Lung (tissue), 12 donors: ENCODE measurements around the gene KRTCAP2. TPM values are rescaled to one million over a fixed set of nuclear protein-coding genes. Genes with fewer than 3 reads are reported as not detected.
"Not testable (repeated sequence)": the region's sequence is repeated elsewhere in the genome, so short reads cannot be mapped to it uniquely, and the experiment has no call there.

ENCODE experiments used
- ATAC-seq: fragments of 200-7000 bp; cut with Tn5 transposase; one replicate; pipeline ENCODE4 v1.9.1; 2020; ENCODE audit warnings: moderate number of reproducible peaks; ENCODE audit not compliant: insufficient read depth, low FRiP score
- DNase-seq, 3 donors: peaks; one replicate each; pipeline ENCODE4 v3.0.0-alpha.2; 2013 to 2017
- H3K27ac ChIP-seq, 2 donors: one replicate each; pipeline ENCODE4 v1.5.1; 2013; ENCODE audit warnings: mild to moderate bottlenecking in 2 of 2, moderate library complexity in 2 of 2, control low read depth in 1 of 2, inconsistent platforms in 1 of 2, low read depth in 1 of 2, low read length in 1 of 2
- H3K27me3 ChIP-seq, 3 donors: one replicate each; pipeline ENCODE4 v1.5.1; 2013; ENCODE audit warnings: low read length in 2 of 3; ENCODE audit not compliant: control insufficient read depth in 3 of 3, insufficient read depth in 3 of 3
- H3K36me3 ChIP-seq, 4 donors: one replicate each; pipeline ENCODE4 v1.5.1; 2013; ENCODE audit warnings: low read length in 4 of 4, mild to moderate bottlenecking in 1 of 4, moderate library complexity in 1 of 4; ENCODE audit not compliant: control insufficient read depth in 4 of 4, insufficient read depth in 4 of 4
- H3K4me1 ChIP-seq, 5 donors: one replicate each; pipeline ENCODE4 v1.5.1; 2013; ENCODE audit warnings: low read length in 5 of 5, mild to moderate bottlenecking in 2 of 5, moderate library complexity in 1 of 5; ENCODE audit not compliant: control insufficient read depth in 5 of 5, insufficient read depth in 5 of 5
- H3K4me3 ChIP-seq: one replicate; pipeline ENCODE4 v1.5.1; 2013; ENCODE audit warnings: mild to moderate bottlenecking, control low read depth, moderate library complexity
- H3K9ac ChIP-seq, 2 donors: one replicate each; pipeline ENCODE4 v1.5.1; 2013; ENCODE audit warnings: low read length in 2 of 2, control low read depth in 1 of 2; ENCODE audit not compliant: insufficient read depth in 1 of 2
- H3K9me3 ChIP-seq, 4 donors: one replicate each; pipeline ENCODE4 v1.5.1; 2013; ENCODE audit warnings: low read length in 3 of 4, mild to moderate bottlenecking in 1 of 4, moderate library complexity in 1 of 4; ENCODE audit not compliant: control insufficient read depth in 4 of 4, insufficient read depth in 3 of 4
- WGBS, 2 donors: extraction: QIAGEN DNeasy Blood & Tissue Kit; methylation state at CpG; one replicate each; pipeline ENCODE4 v1.1.7; 2013; 5-methylcytosine and 5-hydroxymethylcytosine counted together
- polyA plus RNA-seq, 2 donors: library from polyadenylated mRNA; stranded (reverse); fragments of 200-250 nt; gene quantifications; one replicate each; pipeline ENCODE4 v1.2.1, GENCODE V29; 2013
- total RNA-seq, 2 donors: library from RNA; depleted of rRNA in 1 of 2; stranded (reverse); fragments of >200 nt in 1 of 2; gene quantifications; one replicate each; pipeline ENCODE4 v1.2.1, GENCODE V29; 2014 to 2021
- TF ChIP-seq, protein P1 (sequence below): IDR thresholded peaks from 2 replicates; pipeline ENCODE4 v1.5.1; 2012; ENCODE audit warnings: mild to moderate bottlenecking; ENCODE audit errors: control extremely low read depth, extremely low read depth
- donor health status: control.
- donor health status: control.
- donor health status: Bipolar disorder and iron deficiency.
- donor health status: healthy.
- donor health status: DM: yes; HTN: yes; CAD: no.

The KRTCAP2 gene
- total and polyA plus RNA-seq, 4 donors = 58.2 to 592 (median 190) TPM

DNA sequence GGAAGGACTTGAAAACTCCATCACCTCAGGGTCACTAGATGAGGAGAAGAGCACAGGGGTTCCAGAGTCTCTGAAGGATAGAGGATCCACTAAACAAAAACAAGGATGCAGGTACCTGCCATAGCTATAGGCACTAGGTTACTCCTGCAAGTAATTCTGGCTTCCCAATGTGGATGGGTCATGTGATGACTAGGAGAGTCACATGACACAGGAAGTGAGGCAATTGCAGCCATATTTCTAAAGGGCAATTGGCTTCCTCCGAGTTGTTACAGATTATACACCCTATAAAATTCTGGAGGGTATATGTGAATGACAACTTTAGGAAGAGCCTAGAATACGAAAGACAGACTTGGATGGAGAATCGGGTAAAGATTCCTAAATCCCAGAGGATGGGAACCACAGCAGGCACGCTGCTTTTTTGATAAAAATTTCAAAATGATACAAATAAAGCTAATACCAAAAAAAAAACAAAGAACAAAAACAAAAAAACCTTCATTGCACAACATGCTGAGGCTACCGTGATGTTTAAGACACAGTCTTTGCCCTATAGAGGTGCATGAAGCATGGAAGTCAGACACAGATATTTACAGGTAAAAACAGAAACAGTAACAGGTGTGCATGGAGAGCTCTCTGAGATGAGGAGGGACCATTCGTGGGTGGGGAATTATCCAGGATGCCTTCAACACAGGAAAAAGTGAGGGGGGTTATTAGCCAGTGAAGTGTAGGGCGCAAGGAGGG, 45.9 kb upstream of the KRTCAP2 start:
- peaks cover 0 to 2% (median 0%) of the 10 kb centered on the region in 5 donors for H3K4me1 ChIP-seq
- WGBS, 2 donors = 43 to 49% methylated on average over 7 of the region's 7 CpGs
- H3K27me3 ChIP-seq = no peaks in the 10 kb centered on the region
- ATAC-seq (peak; percentile 59), DNase-seq (peak; percentile 52 to 81 (median 79))
- no peak overlapping the region for H3K9ac ChIP-seq
- peak overlapping the region in 1 of 2 donors; percentile 4 for H3K27ac ChIP-seq
- peaks cover 0 to 4% (median 0%) of the 10 kb centered on the region in 4 donors for H3K36me3 ChIP-seq
- H3K4me3 ChIP-seq = no peak overlapping the region
- TF ChIP-seq, protein P1, sequence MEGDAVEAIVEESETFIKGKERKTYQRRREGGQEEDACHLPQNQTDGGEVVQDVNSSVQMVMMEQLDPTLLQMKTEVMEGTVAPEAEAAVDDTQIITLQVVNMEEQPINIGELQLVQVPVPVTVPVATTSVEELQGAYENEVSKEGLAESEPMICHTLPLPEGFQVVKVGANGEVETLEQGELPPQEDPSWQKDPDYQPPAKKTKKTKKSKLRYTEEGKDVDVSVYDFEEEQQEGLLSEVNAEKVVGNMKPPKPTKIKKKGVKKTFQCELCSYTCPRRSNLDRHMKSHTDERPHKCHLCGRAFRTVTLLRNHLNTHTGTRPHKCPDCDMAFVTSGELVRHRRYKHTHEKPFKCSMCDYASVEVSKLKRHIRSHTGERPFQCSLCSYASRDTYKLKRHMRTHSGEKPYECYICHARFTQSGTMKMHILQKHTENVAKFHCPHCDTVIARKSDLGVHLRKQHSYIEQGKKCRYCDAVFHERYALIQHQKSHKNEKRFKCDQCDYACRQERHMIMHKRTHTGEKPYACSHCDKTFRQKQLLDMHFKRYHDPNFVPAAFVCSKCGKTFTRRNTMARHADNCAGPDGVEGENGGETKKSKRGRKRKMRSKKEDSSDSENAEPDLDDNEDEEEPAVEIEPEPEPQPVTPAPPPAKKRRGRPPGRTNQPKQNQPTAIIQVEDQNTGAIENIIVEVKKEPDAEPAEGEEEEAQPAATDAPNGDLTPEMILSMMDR = no peak
- no peaks in the 10 kb centered on the region for H3K9me3 ChIP-seq

DNA sequence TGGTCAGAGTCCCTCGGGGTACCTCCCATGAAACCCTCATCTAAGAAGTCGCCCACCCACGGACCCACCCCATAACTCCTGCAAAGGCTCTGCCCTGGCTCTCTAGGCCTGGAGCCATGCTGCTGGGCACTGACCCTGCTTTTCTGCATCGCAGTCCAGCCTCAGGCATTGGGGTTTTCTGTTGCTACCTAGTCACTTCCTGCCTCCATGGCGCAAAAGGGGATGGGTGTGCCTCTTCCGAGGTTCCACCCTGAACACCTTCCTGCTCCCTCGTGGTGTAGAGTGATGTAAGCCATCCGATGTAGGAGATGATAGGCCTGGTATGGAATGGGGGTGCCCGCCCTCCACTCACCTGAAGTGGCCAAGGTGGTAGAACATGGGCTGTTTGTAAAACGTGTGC, 41.6 kb upstream of the KRTCAP2 start:
- H3K9me3 ChIP-seq, ATAC-seq, H3K4me3 ChIP-seq, H3K9ac ChIP-seq, H3K4me1 ChIP-seq, DNase-seq, H3K27me3 ChIP-seq, H3K36me3 ChIP-seq, H3K27ac ChIP-seq: not testable (repeated sequence)
- WGBS, 2 donors = 74 to 86% methylated on average over 6 to 9 of the region's 10 CpGs

- WGBS, 2 donors = 87 to 92% methylated on average over 7 of the region's 7 CpGs
- peaks cover 0 to 22% (median 7%) of the 10 kb centered on the region in 5 donors for H3K4me1 ChIP-seq
- H3K9ac ChIP-seq, H3K27me3 ChIP-seq, H3K36me3 ChIP-seq, H3K9me3 ChIP-seq, H3K4me3 ChIP-seq, ATAC-seq, H3K27ac ChIP-seq, DNase-seq: not testable (repeated sequence)
Observed at GRCh38 chr1:155212051-155212440, 38.9 kb upstream of the KRTCAP2 start.

DNA sequence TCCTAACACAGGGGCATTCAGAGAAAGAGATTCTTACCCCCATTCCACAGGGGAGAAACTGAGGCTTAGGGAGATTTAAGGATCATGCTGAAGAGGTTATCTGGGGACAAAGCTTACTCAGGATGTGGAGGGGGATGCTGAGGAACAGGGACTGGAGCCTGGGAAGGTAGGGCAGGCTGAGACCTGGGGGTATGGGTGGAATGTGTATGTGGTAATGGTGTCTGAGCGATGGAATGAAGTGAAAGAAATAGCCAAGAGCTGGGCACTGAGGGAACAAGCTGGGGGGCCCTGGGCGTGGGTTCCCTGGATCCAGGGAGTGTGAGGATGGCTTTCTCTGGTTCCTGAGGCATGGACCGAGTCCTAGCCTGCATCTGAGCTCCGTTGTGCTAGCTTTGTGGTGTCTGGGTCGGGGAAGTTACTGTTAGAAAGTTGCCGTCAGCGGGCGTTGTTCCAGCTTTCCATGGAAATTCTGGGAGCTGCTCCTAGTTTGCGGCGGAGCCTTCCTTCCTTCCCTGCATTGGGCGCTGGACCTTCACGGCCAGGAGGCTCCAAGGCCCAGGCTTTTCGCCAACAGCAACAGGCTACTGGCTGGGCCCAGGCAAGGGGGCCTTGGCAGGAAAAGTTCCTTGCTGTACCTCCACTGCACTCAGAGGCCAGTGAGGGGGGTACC, 38.4 kb upstream of the KRTCAP2 start:
- 76 to 84% methylated on average over 12 to 13 of the region's 13 CpGs for WGBS, 2 donors
- not testable (repeated sequence) for H3K4me3 ChIP-seq, H3K27ac ChIP-seq, DNase-seq, H3K36me3 ChIP-seq, H3K9ac ChIP-seq, H3K27me3 ChIP-seq, ATAC-seq, H3K9me3 ChIP-seq
- H3K4me1 ChIP-seq = peaks cover 0 to 27% (median 7%) of the 10 kb centered on the region in 5 donors
